HCT116 (cell line): ENCODE measurements around the gene NXPE2.

ENCODE experiments used
- CBX3 ChIP-seq: IDR thresholded peaks from 2 replicates; pipeline ENCODE4 v1.6.1; 2012; ENCODE audit warnings: low read depth
- POLR2A ChIP-seq: IDR thresholded peaks from 2 replicates; pipeline ENCODE4 v1.7.0; 2011; ENCODE audit warnings: borderline replicate concordance; ENCODE audit not compliant: insufficient read depth, insufficient read length; ENCODE audit errors: extremely low read depth
- SIN3A ChIP-seq: IDR thresholded peaks from 2 replicates; pipeline ENCODE4 v1.6.1; 2012; ENCODE audit warnings: low read depth

GRCh38 chr11:114745150-114745671, 66.9 kb downstream of the NXPE2 start:
- TF ChIP-seq SIN3A (no peak), CBX3 (no peak), POLR2A (no peak)
